PC-9 (cell line): Measurements from ENCODE around the gene VAC14. TPM values are rescaled to one million over a fixed set of nuclear protein-coding genes. Genes with fewer than 3 reads are reported as not detected.

Source experiments
- BruUV-seq: library from RNA; stranded (reverse); fragments of 400-500 nt; replicated peaks from 2 replicates; lab custom pipeline; 2021; lab: Mats Ljungman, UMichigan
- CTCF ChIA-PET: fragments of 300-600 bp; sonication (Branson Sonifier 250); formaldehyde crosslinking; loops from one replicate; lab custom pipeline; 2022; ENCODE audit warnings: antibody characterized with exemption; lab: Charles Lee
- POLR2A ChIA-PET: fragments of 300-600 bp; sonication (Branson Sonifier 250); formaldehyde crosslinking; loops from one replicate; lab custom pipeline; 2022; ENCODE audit warnings: antibody characterized with exemption; ENCODE audit not compliant: unreplicated experiment; lab: Charles Lee
- DNase-seq, 2 experiments: peaks; one replicate each; pipeline versions ENCODE4 v3.0.0 to v3.0.0-alpha.2; 2015 to 2022; ENCODE audit warnings: mixed read lengths in 1 of 2
- H2AFZ ChIP-seq: fragments of 200-600 bp; sonication (generic); 2 replicates; pipeline ENCODE4 v1.8.1; 2017; ENCODE audit warnings: antibody characterized with exemption
- H3F3A ChIP-seq: fragments of 200-600 bp; sonication (generic); 2 replicates; pipeline ENCODE4 v1.8.1; 2017; ENCODE audit warnings: antibody characterized with exemption, mild to moderate bottlenecking, low read depth; ENCODE audit not compliant: insufficient read depth
- H3K27ac ChIP-seq: fragments of 200-600 bp; sonication (generic); 2 replicates; pipeline ENCODE4 v1.6.1; 2016; ENCODE audit warnings: mixed run types
- H3K27me3 ChIP-seq: fragments of 200-600 bp; sonication (generic); 2 replicates; pipeline ENCODE4 v1.6.1; 2016; ENCODE audit warnings: low read depth, mixed run types; ENCODE audit not compliant: insufficient read depth
- H3K36me3 ChIP-seq: fragments of 200-600 bp; sonication (generic); 2 replicates; pipeline ENCODE4 v1.6.1; 2016; ENCODE audit warnings: low read depth, mixed run types
- H3K4me1 ChIP-seq: fragments of 200-600 bp; sonication (generic); replicated peaks from 2 replicates; pipeline ENCODE4 v1.6.1; 2016; ENCODE audit warnings: mixed run types; ENCODE audit not compliant: insufficient read depth
- H3K4me2 ChIP-seq: fragments of 200-600 bp; sonication (generic); 2 replicates; pipeline ENCODE4 v1.6.1; 2017; ENCODE audit warnings: mixed run types
- H3K4me3 ChIP-seq: fragments of 200-600 bp; sonication (generic); 2 replicates; pipeline ENCODE4 v1.6.1; 2016; ENCODE audit warnings: mixed run types
- H3K79me2 ChIP-seq: fragments of 200-600 bp; sonication (generic); 2 replicates; pipeline ENCODE4 v1.6.1; 2017; ENCODE audit warnings: low read depth, mixed run types
- H3K9me2 ChIP-seq: fragments of 200-600 bp; sonication (generic); 2 replicates; pipeline ENCODE4 v1.8.1; 2017; ENCODE audit warnings: mild to moderate bottlenecking; ENCODE audit not compliant: insufficient read depth
- H3K9me3 ChIP-seq: fragments of 200-600 bp; sonication (generic); 2 replicates; pipeline ENCODE4 v1.8.1; 2016; ENCODE audit warnings: low read depth; ENCODE audit not compliant: insufficient read depth
- H4K20me1 ChIP-seq: fragments of 200-600 bp; sonication (generic); 2 replicates; pipeline ENCODE4 v1.8.1; 2017; ENCODE audit not compliant: insufficient read depth
- CTCF ChIP-seq: fragments of 200-600 bp; sonication (generic); conservative IDR thresholded peaks from 2 replicates; pipeline ENCODE4 v1.6.1; 2017; ENCODE audit warnings: mixed run types, antibody characterized with exemption, mild to moderate bottlenecking, moderate library complexity
- EZH2 ChIP-seq: fragments of 200-600 bp; sonication (generic); IDR thresholded peaks from 2 replicates; pipeline ENCODE4 v1.8.0; 2017; ENCODE audit warnings: antibody characterized with exemption, low read depth
- intact Hi-C: fragments of 100-400 bp; cut with micrococcal nuclease; formaldehyde crosslinking; loops from one replicate; pipeline ENCODE4 v1.10.0; 2022; ENCODE audit not compliant: unreplicated experiment
- total RNA-seq: library from RNA; stranded (reverse); gene quantifications from 2 replicates; pipeline ENCODE4 v1.2.3, GENCODE V29; 2021

VAC14 gene
- total RNA-seq, 1 experiment from 2014 or later: 46.8 TPM

GRCh38 chr16:70688246-70688742 is 112.7 kb downstream of the VAC14 start:
- Histone ChIP-seq H3K36me3 (no peaks in the 10 kb centered on the region), H2AFZ (no peak overlapping the region), H3K27ac (no peak overlapping the region), H3K79me2 (peaks cover 21% of the 10 kb centered on the region), H3K4me1 (peaks cover 39% of the 10 kb centered on the region), H3K9me2 (no peaks in the 10 kb centered on the region), H3K4me2 (no peak overlapping the region), H4K20me1 (peaks cover 6% of the 10 kb centered on the region; the same call in 1 of the 2 replicates), H3F3A (peaks cover 19% of the 10 kb centered on the region; the same call in 1 of the 2 replicates), H3K4me3 (no peak overlapping the region), H3K9me3 (no peaks in the 10 kb centered on the region), H3K27me3 (no peaks in the 10 kb centered on the region)
- ChIA-PET CTCF (interaction anchor here (0.9 kb wide), 1 partner anchor 83 kb away, joined by 5 read pairs; no protein-coding TSS in a partner anchor), POLR2A (interaction anchor here (0.5 kb wide), 1 partner anchor 19 kb away, joined by 3 read pairs; no protein-coding TSS in a partner anchor)
- no TSS peak for BruUV-seq
- intact Hi-C loops: loop anchor here (5.0 kb wide), 1 partner anchor 649 kb away; no protein-coding TSS in a partner anchor
- TF ChIP-seq CTCF (no peak), EZH2 (no peak)
- DNase-seq: no peak

- Histone ChIP-seq H3K79me2 (peaks cover 26% of the 10 kb centered on the region), H3K4me2 (no peak overlapping the region), H3K9me2 (no peaks in the 10 kb centered on the region), H3F3A (peaks cover 17% of the 10 kb centered on the region; the same call in 1 of the 2 replicates), H3K36me3 (no peaks in the 10 kb centered on the region), H3K27ac (no peak overlapping the region), H3K4me1 (peaks cover 33% of the 10 kb centered on the region), H3K9me3 (no peaks in the 10 kb centered on the region), H3K4me3 (no peak overlapping the region), H4K20me1 (peaks cover 11% of the 10 kb centered on the region), H2AFZ (no peak overlapping the region), H3K27me3 (no peaks in the 10 kb centered on the region)
- TF ChIP-seq CTCF: no peak
- no peak for TF ChIP-seq EZH2
- ChIA-PET CTCF (interaction anchor here (0.9 kb wide), 1 partner anchor 84 kb away, joined by 5 read pairs; no protein-coding TSS in a partner anchor), POLR2A (interaction anchor here (0.5 kb wide), 1 partner anchor 20 kb away, joined by 3 read pairs; no protein-coding TSS in a partner anchor)
- intact Hi-C loops: loop anchor here (2.0 to 5.0 kb wide), 2 partner anchors 61 to 650 kb away; no protein-coding TSS in a partner anchor
- BruUV-seq: no TSS peak
- DNase-seq: no peak
These were observed 113.2 kb downstream of the VAC14 start for GRCh38 chr16:70687671-70688245.

GRCh38 chr16:70687102-70687511 is 113.9 kb downstream of the VAC14 start:
- H4K20me1 ChIP-seq: peaks cover 16% of the 10 kb centered on the region
- BruUV-seq: no TSS peak
- H3K79me2 ChIP-seq: peaks cover 33% of the 10 kb centered on the region
- ChIA-PET POLR2A (interaction anchor here (0.6 kb wide), 1 partner anchor 64 kb away, joined by 14 read pairs; no protein-coding TSS in a partner anchor), CTCF (interaction anchor here (0.9 kb wide), 1 partner anchor 85 kb away, joined by 5 read pairs; no protein-coding TSS in a partner anchor)
- H3K27me3 ChIP-seq: no peaks in the 10 kb centered on the region
- H3K4me2 ChIP-seq: peak overlapping the region; percentile 61; the same call in 1 of the 2 replicates
- intact Hi-C loops: loop anchor here (2.0 to 5.0 kb wide), 2 partner anchors 62 to 650 kb away; no protein-coding TSS in a partner anchor
- no peak for DNase-seq
- no peaks in the 10 kb centered on the region for H3K9me2 ChIP-seq
- H3K9me3 ChIP-seq: no peaks in the 10 kb centered on the region
- TF ChIP-seq CTCF: no peak
- TF ChIP-seq EZH2: no peak
- H3K27ac ChIP-seq: no peak overlapping the region
- H3F3A ChIP-seq: peaks cover 14% of the 10 kb centered on the region; the same call in 1 of the 2 replicates
- no peaks in the 10 kb centered on the region for H3K36me3 ChIP-seq
- H3K4me3 ChIP-seq: no peak overlapping the region
- peaks cover 30% of the 10 kb centered on the region for H3K4me1 ChIP-seq
- H2AFZ ChIP-seq: no peak overlapping the region
